Measurements from ENCODE around the gene GSKIP.

DNA sequence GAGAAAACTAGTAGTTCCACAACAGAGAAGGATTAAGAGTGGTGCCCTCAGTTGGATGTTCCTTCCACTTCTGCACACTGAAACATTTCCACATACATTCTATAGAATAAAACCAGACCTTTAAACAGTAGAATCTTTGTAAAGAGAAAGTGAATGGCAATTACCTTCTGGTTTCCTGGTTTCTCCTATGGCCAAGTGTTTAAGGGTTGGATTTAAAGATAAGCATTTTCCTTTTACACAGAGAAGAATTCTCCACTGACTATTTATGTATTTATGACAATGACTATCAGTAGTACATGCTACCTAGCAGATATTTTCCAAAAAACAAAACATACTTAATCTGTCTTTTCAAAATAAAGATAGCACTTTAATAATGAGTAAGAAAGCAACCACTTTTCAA, 3.4 kb upstream of the GSKIP start:
- TF ChIP-seq, protein P1, sequence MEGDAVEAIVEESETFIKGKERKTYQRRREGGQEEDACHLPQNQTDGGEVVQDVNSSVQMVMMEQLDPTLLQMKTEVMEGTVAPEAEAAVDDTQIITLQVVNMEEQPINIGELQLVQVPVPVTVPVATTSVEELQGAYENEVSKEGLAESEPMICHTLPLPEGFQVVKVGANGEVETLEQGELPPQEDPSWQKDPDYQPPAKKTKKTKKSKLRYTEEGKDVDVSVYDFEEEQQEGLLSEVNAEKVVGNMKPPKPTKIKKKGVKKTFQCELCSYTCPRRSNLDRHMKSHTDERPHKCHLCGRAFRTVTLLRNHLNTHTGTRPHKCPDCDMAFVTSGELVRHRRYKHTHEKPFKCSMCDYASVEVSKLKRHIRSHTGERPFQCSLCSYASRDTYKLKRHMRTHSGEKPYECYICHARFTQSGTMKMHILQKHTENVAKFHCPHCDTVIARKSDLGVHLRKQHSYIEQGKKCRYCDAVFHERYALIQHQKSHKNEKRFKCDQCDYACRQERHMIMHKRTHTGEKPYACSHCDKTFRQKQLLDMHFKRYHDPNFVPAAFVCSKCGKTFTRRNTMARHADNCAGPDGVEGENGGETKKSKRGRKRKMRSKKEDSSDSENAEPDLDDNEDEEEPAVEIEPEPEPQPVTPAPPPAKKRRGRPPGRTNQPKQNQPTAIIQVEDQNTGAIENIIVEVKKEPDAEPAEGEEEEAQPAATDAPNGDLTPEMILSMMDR (IDR thresholded peaks at IDR 0.05), result no peak
- no peak for TF ChIP-seq POLR2A (IDR thresholded peaks at IDR 0.05)
- TF ChIP-seq POLR2AphosphoS5 (IDR thresholded peaks at IDR 0.05), result no peak
- no peak for TF ChIP-seq EP300 (IDR thresholded peaks at IDR 0.05)
